HL-60 (cell line): ENCODE results near the gene GNAQ.
A peak's percentile ranks its signal among the peaks of the same experiment; 100 is the strongest.

Source experiments
- DNase-seq, 2 experiments: peaks; one replicate each; pipeline ENCODE4 v3.0.0-alpha.2; 2010 to 2020; ENCODE audit warnings: low read depth in 1 of 2, low spot score in 1 of 2
- H3K27ac ChIP-seq: fragments of 250-450 bp; sonication (Bioruptor Pico); replicated peaks from 2 replicates; pipeline ENCODE4 v1.5.1; 2020; ENCODE audit warnings: mild to moderate bottlenecking, moderate library complexity
- H3K27me3 ChIP-seq: fragments of 250-450 bp; sonication (Bioruptor Pico); 2 replicates; pipeline ENCODE4 v1.5.1; 2021; ENCODE audit warnings: mild to moderate bottlenecking, moderate library complexity; ENCODE audit not compliant: insufficient read depth, poor library complexity, severe bottlenecking
- H3K4me3 ChIP-seq: replicated peaks from 2 replicates; pipeline ENCODE4 v1.5.1; 2011; ENCODE audit warnings: mild to moderate bottlenecking, control low read depth, low read length; ENCODE audit not compliant: insufficient read depth
- GABPA ChIP-seq: IDR thresholded peaks from 2 replicates; pipeline ENCODE4 v1.6.1; 2012; ENCODE audit warnings: low read depth
- POLR2AphosphoS5 ChIP-seq: IDR thresholded peaks from 2 replicates; pipeline ENCODE4 v1.6.1; 2012; ENCODE audit warnings: low read depth
- SPI1 ChIP-seq: IDR thresholded peaks from 2 replicates; pipeline ENCODE4 v1.6.1; 2012; ENCODE audit warnings: low read depth, mild to moderate bottlenecking, borderline replicate concordance
- TF ChIP-seq, protein P1 (sequence below): IDR thresholded peaks from 2 replicates; pipeline ENCODE4 v1.6.1; 2012; ENCODE audit warnings: low read depth; ENCODE audit not compliant: insufficient replicate concordance
- TF ChIP-seq, protein P2 (sequence below): IDR thresholded peaks from one replicate; pipeline ENCODE4 v1.5.1; 2011; ENCODE audit warnings: low read length, control low read depth, inconsistent platforms; ENCODE audit not compliant: insufficient read depth

GNAQ gene

DNA sequence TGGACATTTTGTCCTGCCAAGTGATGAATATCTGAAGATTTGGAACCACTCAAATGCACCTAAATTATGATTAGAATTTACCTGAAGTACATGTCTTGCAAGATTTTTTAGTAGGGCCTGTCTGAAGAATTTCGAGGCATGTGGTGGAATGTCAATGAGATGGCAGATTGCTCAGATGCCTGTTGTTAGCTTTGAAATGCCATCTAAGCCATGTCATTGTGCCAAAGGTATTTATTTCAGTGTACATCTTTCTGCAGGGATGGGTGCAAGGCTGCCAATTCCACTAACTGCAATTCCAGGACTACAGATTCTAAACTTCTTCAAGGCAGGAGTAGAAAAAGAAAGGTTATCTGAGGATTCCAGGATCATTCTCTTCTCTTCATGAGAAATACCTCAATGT lies 9.1 kb upstream of the GNAQ start:
- Histone ChIP-seq H3K27me3 (no peaks in the 10 kb centered on the region), H3K27ac (no peak overlapping the region), H3K4me3 (no peak overlapping the region)
- TF ChIP-seq POLR2AphosphoS5 (no peak), SPI1 (no peak), GABPA (no peak)
- TF ChIP-seq, protein P1, sequence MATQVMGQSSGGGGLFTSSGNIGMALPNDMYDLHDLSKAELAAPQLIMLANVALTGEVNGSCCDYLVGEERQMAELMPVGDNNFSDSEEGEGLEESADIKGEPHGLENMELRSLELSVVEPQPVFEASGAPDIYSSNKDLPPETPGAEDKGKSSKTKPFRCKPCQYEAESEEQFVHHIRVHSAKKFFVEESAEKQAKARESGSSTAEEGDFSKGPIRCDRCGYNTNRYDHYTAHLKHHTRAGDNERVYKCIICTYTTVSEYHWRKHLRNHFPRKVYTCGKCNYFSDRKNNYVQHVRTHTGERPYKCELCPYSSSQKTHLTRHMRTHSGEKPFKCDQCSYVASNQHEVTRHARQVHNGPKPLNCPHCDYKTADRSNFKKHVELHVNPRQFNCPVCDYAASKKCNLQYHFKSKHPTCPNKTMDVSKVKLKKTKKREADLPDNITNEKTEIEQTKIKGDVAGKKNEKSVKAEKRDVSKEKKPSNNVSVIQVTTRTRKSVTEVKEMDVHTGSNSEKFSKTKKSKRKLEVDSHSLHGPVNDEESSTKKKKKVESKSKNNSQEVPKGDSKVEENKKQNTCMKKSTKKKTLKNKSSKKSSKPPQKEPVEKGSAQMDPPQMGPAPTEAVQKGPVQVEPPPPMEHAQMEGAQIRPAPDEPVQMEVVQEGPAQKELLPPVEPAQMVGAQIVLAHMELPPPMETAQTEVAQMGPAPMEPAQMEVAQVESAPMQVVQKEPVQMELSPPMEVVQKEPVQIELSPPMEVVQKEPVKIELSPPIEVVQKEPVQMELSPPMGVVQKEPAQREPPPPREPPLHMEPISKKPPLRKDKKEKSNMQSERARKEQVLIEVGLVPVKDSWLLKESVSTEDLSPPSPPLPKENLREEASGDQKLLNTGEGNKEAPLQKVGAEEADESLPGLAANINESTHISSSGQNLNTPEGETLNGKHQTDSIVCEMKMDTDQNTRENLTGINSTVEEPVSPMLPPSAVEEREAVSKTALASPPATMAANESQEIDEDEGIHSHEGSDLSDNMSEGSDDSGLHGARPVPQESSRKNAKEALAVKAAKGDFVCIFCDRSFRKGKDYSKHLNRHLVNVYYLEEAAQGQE = no peak
- TF ChIP-seq, protein P2, sequence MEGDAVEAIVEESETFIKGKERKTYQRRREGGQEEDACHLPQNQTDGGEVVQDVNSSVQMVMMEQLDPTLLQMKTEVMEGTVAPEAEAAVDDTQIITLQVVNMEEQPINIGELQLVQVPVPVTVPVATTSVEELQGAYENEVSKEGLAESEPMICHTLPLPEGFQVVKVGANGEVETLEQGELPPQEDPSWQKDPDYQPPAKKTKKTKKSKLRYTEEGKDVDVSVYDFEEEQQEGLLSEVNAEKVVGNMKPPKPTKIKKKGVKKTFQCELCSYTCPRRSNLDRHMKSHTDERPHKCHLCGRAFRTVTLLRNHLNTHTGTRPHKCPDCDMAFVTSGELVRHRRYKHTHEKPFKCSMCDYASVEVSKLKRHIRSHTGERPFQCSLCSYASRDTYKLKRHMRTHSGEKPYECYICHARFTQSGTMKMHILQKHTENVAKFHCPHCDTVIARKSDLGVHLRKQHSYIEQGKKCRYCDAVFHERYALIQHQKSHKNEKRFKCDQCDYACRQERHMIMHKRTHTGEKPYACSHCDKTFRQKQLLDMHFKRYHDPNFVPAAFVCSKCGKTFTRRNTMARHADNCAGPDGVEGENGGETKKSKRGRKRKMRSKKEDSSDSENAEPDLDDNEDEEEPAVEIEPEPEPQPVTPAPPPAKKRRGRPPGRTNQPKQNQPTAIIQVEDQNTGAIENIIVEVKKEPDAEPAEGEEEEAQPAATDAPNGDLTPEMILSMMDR = no peak
- no peak for DNase-seq

DNA sequence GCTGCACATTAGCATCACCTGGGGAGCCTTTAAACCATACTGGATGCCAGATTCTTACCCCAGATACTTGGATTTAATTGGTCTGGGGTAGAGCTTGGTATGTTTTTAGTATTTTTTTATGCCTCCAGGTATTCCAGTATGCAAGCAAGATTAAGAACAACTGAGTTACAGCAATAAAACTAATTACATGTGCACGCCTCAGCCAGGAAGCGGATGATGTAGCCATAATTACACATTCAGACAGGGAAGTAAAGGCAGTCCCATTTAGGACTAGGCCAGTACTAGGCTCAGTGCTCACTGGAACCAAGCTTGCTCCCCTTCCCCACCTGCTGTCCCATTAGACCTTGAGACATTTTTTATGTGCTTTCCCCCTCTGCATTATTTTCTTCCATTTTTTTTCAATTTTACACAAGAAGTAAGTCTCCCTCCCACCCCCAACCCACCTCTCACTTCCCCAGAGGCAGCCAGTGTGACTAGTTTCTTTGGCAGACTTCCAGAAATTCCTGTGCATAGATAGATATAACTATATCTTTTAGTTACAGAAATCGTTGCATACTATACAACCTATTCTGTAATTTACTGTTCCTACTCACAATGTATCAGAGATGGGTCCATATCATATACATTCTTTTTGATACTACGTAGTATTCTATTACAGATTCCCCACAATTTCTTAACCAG lies 7.1 kb upstream of the GNAQ start:
- no peak for DNase-seq
- Histone ChIP-seq H3K27ac (no peak overlapping the region), H3K27me3 (no peaks in the 10 kb centered on the region), H3K4me3 (no peak overlapping the region)
- TF ChIP-seq, protein P2 = no peak
- TF ChIP-seq SPI1 = no peak
- no peak for TF ChIP-seq GABPA
- TF ChIP-seq, protein P1 = no peak
- no peak for TF ChIP-seq POLR2AphosphoS5

DNA sequence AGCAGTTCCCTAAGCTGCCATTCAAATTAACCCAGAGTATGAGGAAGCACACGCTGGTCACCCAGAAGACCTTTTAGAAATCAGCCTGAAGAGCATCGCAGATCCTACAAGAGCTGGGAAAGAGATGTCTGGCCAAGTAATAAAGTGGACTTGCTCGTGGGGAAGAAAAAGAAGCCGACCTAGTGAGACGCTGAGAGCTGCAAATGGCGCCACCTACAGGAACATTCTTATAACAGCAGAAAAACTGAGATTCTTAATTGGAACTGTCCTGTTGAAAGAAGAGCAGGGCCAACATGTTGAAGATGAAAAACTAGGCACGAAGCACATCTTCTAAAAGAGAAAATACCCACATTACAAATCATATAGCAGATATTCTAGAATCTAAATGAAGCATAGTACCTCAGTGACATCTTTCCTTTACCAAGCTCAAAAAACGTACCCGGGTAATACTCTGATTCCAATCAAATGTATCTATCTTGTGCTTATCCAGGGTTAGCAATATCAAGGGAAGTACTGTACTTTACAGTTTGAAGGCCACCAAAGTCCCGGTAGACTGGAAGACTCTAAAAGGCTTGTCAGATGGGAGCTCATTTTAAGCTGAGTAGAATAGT lies 3.9 kb upstream of the GNAQ start:
- TF ChIP-seq POLR2AphosphoS5 = no peak
- TF ChIP-seq, protein P2 = peak; percentile 70

More for the DNA sequence above, 3.9 kb upstream of the GNAQ start:
- Histone ChIP-seq H3K4me3 (no peak overlapping the region), H3K27me3 (no peaks in the 10 kb centered on the region), H3K27ac (peak overlapping the region; percentile 39)
- DNase-seq = peak; percentile 71 to 76
